HepG2 (cell line): ENCODE data around the gene EPN2. TPM values are rescaled to one million over a fixed set of nuclear protein-coding genes. Genes with fewer than 3 reads are reported as not detected.

Experiments
- DNMT3B ChIP-seq: conservative IDR thresholded peaks from 2 replicates; pipeline ENCODE4 v1.6.1; 2016; ENCODE audit warnings: missing biosample characterization, control low read depth
- HOXA5 ChIP-seq: sonication (generic); formaldehyde crosslinking; IDR thresholded peaks from 2 replicates; pipeline ENCODE4 v1.4.0; 2020; ENCODE audit warnings: missing genetic modification reagents
- MEIS1 ChIP-seq: sonication (generic); formaldehyde crosslinking; IDR thresholded peaks from 2 replicates; pipeline ENCODE4 v1.9.0; 2021; ENCODE audit warnings: mild to moderate bottlenecking, missing genetic modification reagents, moderate library complexity, borderline replicate concordance
- SMAD3 ChIP-seq: sonication (generic); formaldehyde crosslinking; IDR thresholded peaks from 2 replicates; pipeline ENCODE4 v1.4.0; 2020; ENCODE audit warnings: missing genetic modification reagents
- ZBTB40 ChIP-seq, 2 experiments: fragments of 450-650 bp in 1 of 2; sonication (generic) in 1 of 2; formaldehyde crosslinking in 1 of 2; IDR thresholded peaks; 2 replicates each; pipeline versions ENCODE4 v1.6.1 to v1.8.0; 2016 to 2022; ENCODE audit warnings: antibody characterized with exemption in 1 of 2, mild to moderate bottlenecking in 1 of 2, missing genetic modification reagents in 1 of 2
- ZFP36 ChIP-seq: fragments of 150-350 bp; IDR thresholded peaks from 2 replicates; pipeline ENCODE4 v1.6.1; 2018; ENCODE audit warnings: borderline replicate concordance, low read length, low read depth; ENCODE audit not compliant: partially characterized antibody
- ZNF547 ChIP-seq: sonication (generic); formaldehyde crosslinking; IDR thresholded peaks from 2 replicates; pipeline ENCODE4 v1.5.1; 2020; ENCODE audit warnings: mild to moderate bottlenecking, missing genetic modification reagents
- ZNF597 ChIP-seq: sonication (generic); formaldehyde crosslinking; IDR thresholded peaks from 2 replicates; pipeline ENCODE4 v1.5.0; 2020; ENCODE audit warnings: missing genetic modification reagents
- polyA plus RNA-seq, 8 experiments: library from polyadenylated mRNA; depleted of rRNA in 3 of 8; stranded (reverse) in 7 of 8; unstranded in 1 of 8; fragments of >200 nt; fragmentation: Illumina TruSeq in 4 of 8; extraction: Trizol in 4 of 8; gene quantifications; 2 replicates each; pipeline versions ENCODE4 v1.2.1 to v1.2.3, GENCODE V29; 2011 to 2016; ENCODE audit warnings: low read depth in 4 of 8, missing spikeins in 1 of 8, mixed read lengths in 1 of 8; ENCODE audit not compliant: insufficient read depth in 1 of 8
- total RNA-seq, 5 experiments: library from RNA; depleted of rRNA; stranded (reverse); fragments of >200 nt; fragmentation: Illumina TruSeq; extraction: Trizol; gene quantifications; 2 replicates each; pipeline ENCODE4 v1.2.3, GENCODE V29; 2016; ENCODE audit warnings: low read depth in 1 of 5
- TF ChIP-seq, protein P1 (sequence below): sonication (generic); formaldehyde crosslinking; IDR thresholded peaks from 2 replicates; pipeline ENCODE4 v1.5.1; 2020; ENCODE audit warnings: mild to moderate bottlenecking, moderate library complexity, missing genetic modification reagents

EPN2 gene
- total and polyA plus RNA-seq, 2 of the 13 experiments (the other 11 are each of a cell fraction or from before 2014, with no cell fraction given), result 7.8 to 19.2 TPM

DNA sequence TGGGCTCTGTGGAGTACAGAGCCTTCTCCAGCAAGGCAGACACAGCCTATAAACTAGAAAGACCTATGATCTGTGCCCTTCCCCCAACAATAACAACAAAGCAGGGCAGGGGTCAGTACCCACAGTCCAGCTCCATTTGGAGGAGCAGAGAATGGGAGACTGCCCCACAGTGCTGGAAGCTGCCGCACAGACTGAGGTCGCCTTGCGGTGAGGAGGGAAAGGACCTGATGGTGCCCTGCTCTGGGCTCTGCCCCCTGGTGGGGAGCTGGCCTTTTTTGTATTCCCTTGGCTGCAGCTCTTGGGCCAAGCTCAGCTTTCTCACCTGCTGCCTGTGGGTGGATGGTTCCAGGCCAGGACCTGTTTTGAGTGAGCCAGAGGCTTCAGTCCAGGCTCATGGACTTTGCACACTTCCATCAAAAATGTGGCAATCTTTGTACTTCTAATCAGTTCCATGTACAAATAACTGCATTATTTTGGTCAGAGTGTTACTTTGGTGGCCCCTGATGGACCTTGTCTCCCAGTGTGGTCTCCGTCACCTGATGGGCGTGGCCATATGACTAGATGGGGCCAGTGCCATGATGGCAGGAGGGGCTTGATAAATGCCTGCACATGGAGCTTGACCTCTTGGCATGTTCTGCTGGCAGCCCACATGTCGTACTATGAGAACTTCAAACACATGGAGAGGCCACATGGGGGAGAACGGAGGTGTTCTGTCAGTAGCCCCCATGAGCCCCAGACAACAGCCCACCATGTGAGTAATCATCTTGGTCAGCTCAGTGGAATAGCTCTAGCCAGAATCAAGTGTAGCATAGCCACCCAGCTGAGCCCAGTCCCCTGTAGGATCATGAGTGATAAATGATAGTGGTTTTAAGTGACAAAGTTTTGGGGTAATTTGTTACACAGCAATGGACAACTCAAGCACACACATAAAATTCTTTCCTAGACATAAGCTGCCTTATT, 101.1 kb downstream of the EPN2 start (continued):
- TF ChIP-seq ZBTB40 (IDR thresholded peaks at IDR 0.05) (no peak), ZBTB40 (CRISPR knock-in tag; IDR thresholded peaks at IDR 0.05) (peak; percentile 59; the same call in 1 of the 2 replicates), DNMT3B (no peak), SMAD3 (0 out of 2 replicates have a peak, but pooled peaks have one; percentile 61), ZNF597 (CRISPR knock-in tag) (no peak), ZFP36 (no peak), MEIS1 (no peak), ZNF547 (CRISPR knock-in tag) (peak; percentile 77; the same call in 1 of the 2 replicates), HOXA5 (peak; percentile 80; the same call in 1 of the 2 replicates)
- TF ChIP-seq, protein P1, sequence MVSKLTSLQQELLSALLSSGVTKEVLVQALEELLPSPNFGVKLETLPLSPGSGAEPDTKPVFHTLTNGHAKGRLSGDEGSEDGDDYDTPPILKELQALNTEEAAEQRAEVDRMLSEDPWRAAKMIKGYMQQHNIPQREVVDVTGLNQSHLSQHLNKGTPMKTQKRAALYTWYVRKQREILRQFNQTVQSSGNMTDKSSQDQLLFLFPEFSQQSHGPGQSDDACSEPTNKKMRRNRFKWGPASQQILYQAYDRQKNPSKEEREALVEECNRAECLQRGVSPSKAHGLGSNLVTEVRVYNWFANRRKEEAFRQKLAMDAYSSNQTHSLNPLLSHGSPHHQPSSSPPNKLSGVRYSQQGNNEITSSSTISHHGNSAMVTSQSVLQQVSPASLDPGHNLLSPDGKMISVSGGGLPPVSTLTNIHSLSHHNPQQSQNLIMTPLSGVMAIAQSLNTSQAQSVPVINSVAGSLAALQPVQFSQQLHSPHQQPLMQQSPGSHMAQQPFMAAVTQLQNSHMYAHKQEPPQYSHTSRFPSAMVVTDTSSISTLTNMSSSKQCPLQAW (CRISPR knock-in tag), result peak; percentile 77; the same call in 1 of the 2 replicates
